IMR-90 (cell line): ENCODE measurements around the gene TXNDC11. TPM values are rescaled to one million over a fixed set of nuclear protein-coding genes. Genes with fewer than 3 reads are reported as not detected.
A peak's percentile ranks its signal among the peaks of the same experiment; 100 is the strongest.

Experiments
- ATAC-seq: fragments of 200-7000 bp; cut with Tn5 transposase; 2 replicates; pipeline ENCODE4 v1.9.1; 2020; ENCODE audit warnings: low read depth, mild to moderate bottlenecking, moderate library complexity
- BruUV-seq: library from RNA; stranded (reverse); fragments of 400-500 nt; replicated peaks from 2 replicates; lab custom pipeline; 2021; lab: Mats Ljungman, UMichigan
- CTCF ChIA-PET: fragments of 300-600 bp; formaldehyde crosslinking; extraction: SDS; loops from one replicate; lab custom pipeline; 2021; ENCODE audit warnings: antibody characterized with exemption; lab: Yijun Ruan, JAX
- POLR2A ChIA-PET: fragments of 300-600 bp; sonication (Branson Sonifier 250); formaldehyde crosslinking; loops from one replicate; lab custom pipeline; 2022; ENCODE audit warnings: antibody characterized with exemption; ENCODE audit not compliant: unreplicated experiment; lab: Charles Lee
- DNase-seq: peaks from one replicate; pipeline ENCODE4 v3.0.0; 2013
- H2AFZ ChIP-seq: replicated peaks from 2 replicates; pipeline ENCODE3; 2013; ENCODE audit warnings: low read length, mild to moderate bottlenecking; ENCODE audit not compliant: poor library complexity
- H2AK5ac ChIP-seq: 2 replicates; pipeline ENCODE4 v1.6.1; 2013; ENCODE audit warnings: low read depth, low read length, inconsistent platforms
- H2AK9ac ChIP-seq: replicated peaks from 2 replicates; pipeline ENCODE3; 2013; ENCODE audit warnings: mild to moderate bottlenecking, low read depth, low read length, moderate library complexity; ENCODE audit not compliant: poor library complexity
- H2BK120ac ChIP-seq: 2 replicates; pipeline ENCODE4 v1.6.1; 2013; ENCODE audit warnings: low read depth, low read length, inconsistent platforms
- H2BK15ac ChIP-seq: 3 replicates; pipeline ENCODE4 v1.6.1; 2013; ENCODE audit warnings: low read depth, low read length, inconsistent platforms
- H2BK20ac ChIP-seq: 2 replicates; pipeline ENCODE4 v1.6.1; 2013; ENCODE audit warnings: low read depth, mild to moderate bottlenecking, inconsistent platforms, low read length, moderate library complexity
- H2BK5ac ChIP-seq: 2 replicates; pipeline ENCODE4 v1.6.1; 2013; ENCODE audit warnings: mild to moderate bottlenecking, low read depth, low read length, inconsistent platforms; ENCODE audit not compliant: poor library complexity, severe bottlenecking
- H3K14ac ChIP-seq: replicated peaks from 2 replicates; pipeline ENCODE4 v1.6.1; 2013; ENCODE audit warnings: low read depth, low read length, inconsistent platforms
- H3K18ac ChIP-seq: 2 replicates; pipeline ENCODE4 v1.6.1; 2013; ENCODE audit warnings: low read depth, low read length, control low read depth
- H3K23ac ChIP-seq: 2 replicates; pipeline ENCODE4 v1.6.1; 2013; ENCODE audit warnings: low read depth, low read length, inconsistent platforms
- H3K27ac ChIP-seq: 2 replicates; pipeline ENCODE4 v1.5.1; 2013; ENCODE audit warnings: mild to moderate bottlenecking, control low read depth, low read length; ENCODE audit not compliant: insufficient read depth
- H3K27me3 ChIP-seq: 2 replicates; pipeline ENCODE4 v1.6.1; 2013; ENCODE audit warnings: low read length; ENCODE audit not compliant: control insufficient read depth, insufficient read depth
- H3K36me3 ChIP-seq: 2 replicates; pipeline ENCODE4 v1.6.1; 2013; ENCODE audit warnings: low read length, mixed read lengths; ENCODE audit not compliant: control insufficient read depth, insufficient read depth
- H3K4ac ChIP-seq: 2 replicates; pipeline ENCODE4 v1.6.1; 2013; ENCODE audit warnings: low read depth, low read length, inconsistent platforms
- H3K4me1 ChIP-seq: 2 replicates; pipeline ENCODE4 v1.6.1; 2013; ENCODE audit warnings: low read length, mixed read lengths; ENCODE audit not compliant: control insufficient read depth, insufficient read depth
- H3K4me2 ChIP-seq: 2 replicates; pipeline ENCODE4 v1.6.1; 2013; ENCODE audit warnings: low read depth, mild to moderate bottlenecking, control low read depth, low read length, moderate library complexity
- H3K4me3 ChIP-seq: 2 replicates; pipeline ENCODE4 v1.5.1; 2013; ENCODE audit warnings: low read depth, mild to moderate bottlenecking, control low read depth, low read length, moderate library complexity; ENCODE audit not compliant: insufficient read depth
- H3K56ac ChIP-seq: 2 replicates; pipeline ENCODE4 v1.6.1; 2013; ENCODE audit warnings: low read length, inconsistent platforms; ENCODE audit not compliant: insufficient read depth; ENCODE audit errors: extremely low read depth
- H3K79me1 ChIP-seq, 2 experiments: 2 replicates each; pipeline ENCODE4 v1.6.1; 2013; ENCODE audit warnings: low read length in 2 of 2, inconsistent platforms in 1 of 2, low read depth in 1 of 2
- H3K9ac ChIP-seq: 2 replicates; pipeline ENCODE4 v1.6.1; 2013; ENCODE audit warnings: low read depth, low read length, control low read depth
- H3K9me1 ChIP-seq: 2 replicates; pipeline ENCODE4 v1.6.1; 2013; ENCODE audit warnings: low read length, inconsistent platforms; ENCODE audit not compliant: insufficient read depth
- H3K9me3 ChIP-seq: 2 replicates; pipeline ENCODE4 v1.6.1; 2013; ENCODE audit warnings: low read length; ENCODE audit not compliant: control insufficient read depth, insufficient read depth
- H4K20me1 ChIP-seq: 2 replicates; pipeline ENCODE4 v1.6.1; 2013; ENCODE audit warnings: low read length, inconsistent platforms; ENCODE audit not compliant: insufficient read depth
- H4K5ac ChIP-seq: 2 replicates; pipeline ENCODE4 v1.6.1; 2013; ENCODE audit warnings: mild to moderate bottlenecking, low read depth, low read length, control low read depth
- H4K8ac ChIP-seq, 2 experiments: 2 replicates each; pipeline ENCODE4 v1.6.1; 2013; ENCODE audit warnings: low read depth in 2 of 2, low read length in 2 of 2, control low read depth in 1 of 2, inconsistent platforms in 1 of 2
- H4K91ac ChIP-seq: 2 replicates; pipeline ENCODE4 v1.6.1; 2013; ENCODE audit warnings: low read depth, low read length, inconsistent platforms; ENCODE audit not compliant: insufficient read depth
- BHLHE40 ChIP-seq: fragments of 150-350 bp; IDR thresholded peaks from 2 replicates; pipeline ENCODE4 v1.6.1; 2016; ENCODE audit warnings: mild to moderate bottlenecking, low read depth, low read length
- CEBPB ChIP-seq: IDR thresholded peaks from 2 replicates; pipeline ENCODE4 v1.6.1; 2012; ENCODE audit warnings: low read depth, low read length, improper control_type of control experiment
- CHD1 ChIP-seq: IDR thresholded peaks from 2 replicates; pipeline ENCODE4 v1.6.1; 2012; ENCODE audit warnings: low read depth, low read length, improper control_type of control experiment
- CTCF ChIP-seq: conservative IDR thresholded peaks from 2 replicates; pipeline ENCODE4 v1.5.1; 2012; ENCODE audit warnings: mild to moderate bottlenecking, low read depth, low read length, improper control_type of control experiment
- FOS ChIP-seq: fragments of 150-350 bp; IDR thresholded peaks from 2 replicates; pipeline ENCODE4 v1.6.1; 2016; ENCODE audit warnings: low read depth, low read length
- MAFK ChIP-seq: IDR thresholded peaks from 2 replicates; pipeline ENCODE4 v1.6.1; 2012; ENCODE audit warnings: low read depth, low read length, improper control_type of control experiment
- MAZ ChIP-seq: IDR thresholded peaks from 2 replicates; pipeline ENCODE4 v1.6.1; 2012; ENCODE audit warnings: low read depth, mild to moderate bottlenecking, low read length, improper control_type of control experiment, moderate library complexity, borderline replicate concordance
- MXI1 ChIP-seq: IDR thresholded peaks from 2 replicates; pipeline ENCODE4 v1.6.1; 2012; ENCODE audit warnings: low read depth, mild to moderate bottlenecking, low read length, moderate library complexity, borderline replicate concordance
- NFE2L2 ChIP-seq: fragments of 150-350 bp; IDR thresholded peaks from 2 replicates; pipeline ENCODE4 v1.6.1; 2016; ENCODE audit warnings: low read depth, mild to moderate bottlenecking, low read length
- POLR2A ChIP-seq: IDR thresholded peaks from 2 replicates; pipeline ENCODE4 v1.6.1; 2012; ENCODE audit warnings: mild to moderate bottlenecking, low read depth, low read length
- RAD21 ChIP-seq: IDR thresholded peaks from 2 replicates; pipeline ENCODE4 v1.6.1; 2012; ENCODE audit warnings: low read length, improper control_type of control experiment
- RCOR1 ChIP-seq: IDR thresholded peaks from 2 replicates; pipeline ENCODE4 v1.6.1; 2012; ENCODE audit warnings: mild to moderate bottlenecking, low read length, improper control_type of control experiment; ENCODE audit not compliant: insufficient replicate concordance
- RFX5 ChIP-seq: IDR thresholded peaks from 2 replicates; pipeline ENCODE4 v1.8.0; 2012; ENCODE audit warnings: low read depth, mild to moderate bottlenecking, low read length, moderate library complexity
- SMC3 ChIP-seq: fragments of 150-350 bp; IDR thresholded peaks from 2 replicates; pipeline ENCODE4 v1.6.1; 2016; ENCODE audit warnings: low read depth, mild to moderate bottlenecking, antibody characterized with exemption, low read length, moderate library complexity
- WGBS, 2 experiments: methylation state at CpG; one replicate each; pipeline versions ENCODE4 v1.1.5 to v1.1.7; 2013; ENCODE audit warnings: missing lambda C conversion rate in 2 of 2; ENCODE audit not compliant: insufficient read length in 1 of 2; ENCODE audit errors: extremely low coverage in 2 of 2; 5-methylcytosine and 5-hydroxymethylcytosine counted together
- dilution Hi-C: fragments of 300-500 bp; cut with HindIII; formaldehyde crosslinking; loops from one replicate; pipeline ENCODE4 v1.14.3; 2018; ENCODE audit warnings: low sequenced_read_pairs; ENCODE audit not compliant: unreplicated experiment
- in situ Hi-C: fragments of 300-500 bp; cut with MboI; formaldehyde crosslinking; loops from 3 replicates; pipeline ENCODE4 v1.14.3; 2019; ENCODE audit warnings: low sequenced_read_pairs, inconsistent platforms, mixed read lengths
- intact Hi-C: fragments of 100-400 bp; cut with micrococcal nuclease; formaldehyde crosslinking; loops from 2 replicates; pipeline ENCODE4 v1.10.0; 2022
- polyA plus RNA-seq, 3 experiments: library from polyadenylated mRNA; depleted of rRNA; stranded (reverse); fragments of >200 nt; gene quantifications; 2 replicates each; pipeline ENCODE4 v1.2.3, GENCODE V29; 2012; ENCODE audit warnings: low replicate concordance in 1 of 3
- total RNA-seq: library from RNA; depleted of rRNA; stranded (reverse); fragments of >200 nt; gene quantifications from 2 replicates; pipeline ENCODE4 v1.2.3, GENCODE V29; 2012
- TF ChIP-seq, protein P1 (sequence below): fragments of 150-350 bp; IDR thresholded peaks from 2 replicates; pipeline ENCODE4 v1.6.1; 2017; ENCODE audit warnings: mild to moderate bottlenecking, antibody characterized with exemption, low read length, low read depth
- TF ChIP-seq, protein P2 (sequence below): fragments of 150-350 bp; IDR thresholded peaks from 2 replicates; pipeline ENCODE4 v1.6.1; 2016; ENCODE audit warnings: low read depth, mild to moderate bottlenecking, low read length, moderate library complexity, borderline replicate concordance

TXNDC11 gene
- total and polyA plus RNA-seq, 2 of the 4 experiments (the other 2 are of a cell fraction), result 25.3 to 42.9 TPM

DNA sequence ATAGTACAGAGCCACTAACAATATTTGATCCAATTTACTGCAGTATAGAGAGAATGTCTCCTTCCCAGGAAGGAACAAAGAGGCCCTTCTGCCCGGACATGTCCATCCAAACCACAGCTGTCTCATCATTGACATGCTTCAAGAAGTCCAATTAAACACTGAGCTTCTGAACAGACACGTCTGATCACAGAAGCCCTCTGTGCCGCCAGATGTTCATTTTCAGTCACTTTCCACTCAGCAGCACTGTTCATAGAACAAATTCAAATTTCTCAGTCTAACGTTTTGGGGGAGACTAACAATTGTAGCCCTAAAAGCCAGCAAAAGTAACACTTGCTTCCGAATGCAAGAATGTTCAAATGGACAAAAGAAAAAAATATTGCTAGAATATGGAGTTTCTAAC, 39.1 kb upstream of the TXNDC11 start:
- H2AK9ac ChIP-seq, result no peak overlapping the region
- H3K4me1 ChIP-seq, result peaks cover 27% of the 10 kb centered on the region
- H2AK5ac ChIP-seq, result peak overlapping the region; percentile 45
- peak overlapping the region; percentile 48 for H3K4me2 ChIP-seq
- H3K14ac ChIP-seq, result peak overlapping the region; percentile 86
- peak overlapping the region; percentile 56 for H3K56ac ChIP-seq
- peak overlapping the region; percentile 96 for H3K4ac ChIP-seq
- no peaks in the 10 kb centered on the region for H3K27me3 ChIP-seq
- no peak overlapping the region for H2AFZ ChIP-seq
- peak overlapping the region; percentile 98 for H4K5ac ChIP-seq
- no CpG with 5 or more reads among the region's 5 CpGs for WGBS, 2 experiments
- peak overlapping the region; percentile 97 for H3K23ac ChIP-seq
- peaks cover 10% of the 10 kb centered on the region for H4K20me1 ChIP-seq
- ATAC-seq (no peak), DNase-seq (no peak)
- peak overlapping the region; percentile 92 for H3K27ac ChIP-seq
- H2BK15ac ChIP-seq, result peak overlapping the region; percentile 99; the same call in 2 of the 3 replicates
- peak overlapping the region; percentile 99 for H2BK5ac ChIP-seq
- ChIA-PET CTCF (interaction anchor here (1.8 to 1.9 kb wide), 2 partner anchors 10 to 16 kb away, joined by 8 to 9 read pairs; partner anchors contain the start of gene ZC3H7A), POLR2A (interaction anchor here (0.6 kb wide), 1 partner anchor 39 kb away, joined by 3 read pairs; the partner anchor contains the start of gene TXNDC11)
- peak overlapping the region; percentile 72 for H2BK120ac ChIP-seq
- no TSS peak for BruUV-seq
- H3K9me1 ChIP-seq, result peaks cover 7% of the 10 kb centered on the region
- H3K36me3 ChIP-seq, result peaks cover 9% of the 10 kb centered on the region
- H4K8ac ChIP-seq, result peak overlapping the region; percentile 73 to 88
- intact Hi-C loops, result no loop called here
- peak overlapping the region; percentile 93; the same call in 1 of the 2 replicates for H2BK20ac ChIP-seq
- dilution Hi-C loops, result no loop called here
- peak overlapping the region; percentile 72 for H4K91ac ChIP-seq
- in situ Hi-C loops, result no loop called here
- peak overlapping the region; percentile 74 for H3K9ac ChIP-seq
- no peaks in the 10 kb centered on the region for H3K9me3 ChIP-seq
- TF ChIP-seq POLR2A (no peak), BHLHE40 (no peak), MXI1 (no peak), FOS (no peak), RCOR1 (no peak), RAD21 (no peak), SMC3 (no peak), NFE2L2 (no peak), CTCF (no peak), RFX5 (no peak), MAZ (no peak), CHD1 (no peak), MAFK (no peak), CEBPB (no peak)
- TF ChIP-seq, protein P1, sequence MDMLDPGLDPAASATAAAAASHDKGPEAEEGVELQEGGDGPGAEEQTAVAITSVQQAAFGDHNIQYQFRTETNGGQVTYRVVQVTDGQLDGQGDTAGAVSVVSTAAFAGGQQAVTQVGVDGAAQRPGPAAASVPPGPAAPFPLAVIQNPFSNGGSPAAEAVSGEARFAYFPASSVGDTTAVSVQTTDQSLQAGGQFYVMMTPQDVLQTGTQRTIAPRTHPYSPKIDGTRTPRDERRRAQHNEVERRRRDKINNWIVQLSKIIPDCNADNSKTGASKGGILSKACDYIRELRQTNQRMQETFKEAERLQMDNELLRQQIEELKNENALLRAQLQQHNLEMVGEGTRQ, result no peak
- TF ChIP-seq, protein P2, sequence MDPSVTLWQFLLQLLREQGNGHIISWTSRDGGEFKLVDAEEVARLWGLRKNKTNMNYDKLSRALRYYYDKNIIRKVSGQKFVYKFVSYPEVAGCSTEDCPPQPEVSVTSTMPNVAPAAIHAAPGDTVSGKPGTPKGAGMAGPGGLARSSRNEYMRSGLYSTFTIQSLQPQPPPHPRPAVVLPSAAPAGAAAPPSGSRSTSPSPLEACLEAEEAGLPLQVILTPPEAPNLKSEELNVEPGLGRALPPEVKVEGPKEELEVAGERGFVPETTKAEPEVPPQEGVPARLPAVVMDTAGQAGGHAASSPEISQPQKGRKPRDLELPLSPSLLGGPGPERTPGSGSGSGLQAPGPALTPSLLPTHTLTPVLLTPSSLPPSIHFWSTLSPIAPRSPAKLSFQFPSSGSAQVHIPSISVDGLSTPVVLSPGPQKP, result no peak
- H3K18ac ChIP-seq, result peak overlapping the region; percentile 95
- no peak overlapping the region for H3K4me3 ChIP-seq
- peaks cover 12 to 71% of the 10 kb centered on the region in 2 experiments for H3K79me1 ChIP-seq
